Fibroblast of pulmonary artery (primary cell): ENCODE measurements around the gene AUTS2.

Experiments used
- DNase-seq: peaks from one replicate; pipeline ENCODE4 v3.0.0-alpha.2; 2010; ENCODE audit warnings: low read depth
- H3K4me3 ChIP-seq: replicated peaks from 2 replicates; pipeline ENCODE4 v1.5.1; 2011; ENCODE audit warnings: low read depth, mild to moderate bottlenecking, control low read depth, low read length, moderate library complexity
- CTCF ChIP-seq: IDR thresholded peaks from 2 replicates; pipeline ENCODE4 v1.5.1; 2011; ENCODE audit warnings: mild to moderate bottlenecking, control low read depth, low read length, inconsistent platforms; ENCODE audit errors: missing control alignments

AUTS2 gene

GRCh38 chr7:69967689-69968450 is 369.6 kb downstream of the AUTS2 start:
- no peak for TF ChIP-seq CTCF
- DNase-seq: peak; percentile 3
- no peak overlapping the region for H3K4me3 ChIP-seq

GRCh38 chr7:69968969-69969556 is 370.8 kb downstream of the AUTS2 start:
- no peak for DNase-seq
- no peak for TF ChIP-seq CTCF
- H3K4me3 ChIP-seq: no peak overlapping the region

GRCh38 chr7:69981646-69982045 is 383.4 kb downstream of the AUTS2 start:
- DNase-seq: no peak
- TF ChIP-seq CTCF: no peak
- no peak overlapping the region for H3K4me3 ChIP-seq

GRCh38 chr7:69982197-69982596 is 383.9 kb downstream of the AUTS2 start:
- DNase-seq: peak; percentile 17
- no peak for TF ChIP-seq CTCF
- H3K4me3 ChIP-seq: no peak overlapping the region

GRCh38 chr7:69989551-69989950 is 391.3 kb downstream of the AUTS2 start:
- TF ChIP-seq CTCF: no peak
- DNase-seq: no peak
- H3K4me3 ChIP-seq: no peak overlapping the region

GRCh38 chr7:69992938-69993337 is 394.7 kb downstream of the AUTS2 start:
- no peak for DNase-seq
- H3K4me3 ChIP-seq: no peak overlapping the region
- no peak for TF ChIP-seq CTCF

- DNase-seq: no peak
- H3K4me3 ChIP-seq: no peak overlapping the region
- no peak for TF ChIP-seq CTCF
These were observed 395.9 kb downstream of the AUTS2 start for GRCh38 chr7:69994218-69994617.
